HG02852 (cell line): ENCODE data around the gene KCTD19.

Experiments
- ATAC-seq: cut with Tn5 transposase; IDR thresholded peaks from one replicate; pipeline ENCODE4 v1.9.1; 2021; ENCODE audit warnings: mild to moderate bottlenecking, moderate library complexity; ENCODE audit not compliant: unreplicated experiment

KCTD19 gene

GRCh38 chr16:67283826-67284555, 42.5 kb downstream of the KCTD19 start:
- ATAC-seq, result no peak

- no peak for ATAC-seq
These were observed 43.3 kb downstream of the KCTD19 start for GRCh38 chr16:67283039-67283825.

GRCh38 chr16:67282447-67282805, 44.1 kb downstream of the KCTD19 start:
- no peak for ATAC-seq

- ATAC-seq, result no peak
These were observed 44.8 kb downstream of the KCTD19 start for GRCh38 chr16:67281536-67282446.

GRCh38 chr16:67280090-67281015, 46.2 kb downstream of the KCTD19 start:
- ATAC-seq, result no peak

GRCh38 chr16:67279296-67280089, 47.0 kb downstream of the KCTD19 start, which contains the start of gene PLEKHG4:
Gene PLEKHG4, plus strand, starts transcription at chr16:67279532. Its CDS starts 513 bp downstream, at chr16:67280045.
- ATAC-seq, result peak; percentile 86

- ATAC-seq, result peak; percentile 33
These were observed 47.7 kb downstream of the KCTD19 start for GRCh38 chr16:67278773-67279295.

GRCh38 chr16:67277999-67278772, 48.4 kb downstream of the KCTD19 start:
- peak; percentile 5 for ATAC-seq

- no peak for ATAC-seq
These were observed 49.1 kb downstream of the KCTD19 start for GRCh38 chr16:67277294-67277998.

- no peak for ATAC-seq
These were observed 51.2 kb downstream of the KCTD19 start for GRCh38 chr16:67275321-67275720.

- no peak for ATAC-seq
These were observed 55.1 kb downstream of the KCTD19 start for GRCh38 chr16:67271446-67271845.

GRCh38 chr16:67270931-67271338, 55.6 kb downstream of the KCTD19 start:
- ATAC-seq, result no peak

GRCh38 chr16:67269766-67270165, 56.8 kb downstream of the KCTD19 start:
- no peak for ATAC-seq

GRCh38 chr16:67268136-67268579, 58.4 kb downstream of the KCTD19 start:
- ATAC-seq, result no peak

- ATAC-seq, result no peak
These were observed 60.7 kb downstream of the KCTD19 start for GRCh38 chr16:67265834-67266233.

GRCh38 chr16:67264866-67265265, 61.7 kb downstream of the KCTD19 start:
- ATAC-seq, result no peak

GRCh38 chr16:67264277-67264676, 62.3 kb downstream of the KCTD19 start:
- no peak for ATAC-seq

GRCh38 chr16:67263201-67263600, 63.3 kb downstream of the KCTD19 start:
- no peak for ATAC-seq
